Peyer's patch (tissue), 4 donors: ENCODE measurements around the gene FAHD2B.
"Not testable (repeated sequence)": the region's sequence is repeated elsewhere in the genome, so short reads cannot be mapped to it uniquely, and the experiment has no call there.

ENCODE experiments used
- CTCF ChIP-seq, 6 experiments: fragments of 450-650 bp in 4 of 6; fragments of 200-600 bp in 2 of 6; sonication (generic) in 1 of 6; IDR thresholded peaks; one replicate each; pipeline ENCODE4 v1.5.1; 2017 to 2019; ENCODE audit warnings: antibody characterized with exemption in 6 of 6, mild to moderate bottlenecking in 3 of 6, moderate library complexity in 1 of 6
- POLR2A ChIP-seq, 2 donors: fragments of 450-650 bp; IDR thresholded peaks; one replicate each; pipeline ENCODE4 v1.5.1; 2017; ENCODE audit warnings: antibody characterized with exemption in 2 of 2, mild to moderate bottlenecking in 2 of 2, moderate library complexity in 2 of 2

- TF ChIP-seq POLR2A, CTCF (IDR thresholded peaks at IDR 0.05): not testable (repeated sequence)
Observed at GRCh38 chr2:97083516-97083915, 11.2 kb downstream of the FAHD2B start.
